GM18909 (cell line): ENCODE results near the gene CHCHD6.
"Not testable (repeated sequence)": the region's sequence is repeated elsewhere in the genome, so short reads cannot be mapped to it uniquely, and the experiment has no call there.

Experiments used
- ATAC-seq: cut with Tn5 transposase; IDR thresholded peaks from one replicate; pipeline ENCODE4 v1.9.1; 2021; ENCODE audit warnings: mild to moderate bottlenecking; ENCODE audit not compliant: unreplicated experiment, poor library complexity

CHCHD6 gene

GRCh38 chr3:126758026-126758425 lies 54.0 kb downstream of the CHCHD6 start:
- ATAC-seq, result no peak

GRCh38 chr3:126758882-126759281 lies 54.8 kb downstream of the CHCHD6 start:
- no peak for ATAC-seq

GRCh38 chr3:126760541-126760940 lies 56.5 kb downstream of the CHCHD6 start:
- ATAC-seq, result no peak

DNA sequence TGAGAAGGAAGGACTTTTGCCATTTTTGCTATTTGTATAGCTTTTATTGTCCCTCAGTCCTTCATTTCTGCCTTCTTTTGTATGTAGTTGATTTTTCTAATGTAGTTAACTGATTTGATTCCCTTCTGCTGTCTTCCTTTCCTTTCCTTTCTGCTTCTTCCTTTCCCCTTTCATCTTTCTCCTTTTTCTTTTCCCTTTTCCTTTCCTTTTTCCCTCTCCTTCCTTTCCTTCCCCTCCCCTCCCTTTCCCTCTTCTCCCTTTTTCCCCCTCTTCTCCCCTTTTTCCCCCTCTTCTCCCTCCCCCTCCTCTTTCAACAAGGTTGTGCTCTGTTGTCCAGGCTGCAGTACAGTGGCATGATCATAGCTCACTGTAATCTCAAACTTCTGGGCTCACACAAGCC lies 59.0 kb downstream of the CHCHD6 start:
- no peak for ATAC-seq

- ATAC-seq, result no peak
Measured at GRCh38 chr3:126765187-126766069, 61.4 kb downstream of the CHCHD6 start.

DNA sequence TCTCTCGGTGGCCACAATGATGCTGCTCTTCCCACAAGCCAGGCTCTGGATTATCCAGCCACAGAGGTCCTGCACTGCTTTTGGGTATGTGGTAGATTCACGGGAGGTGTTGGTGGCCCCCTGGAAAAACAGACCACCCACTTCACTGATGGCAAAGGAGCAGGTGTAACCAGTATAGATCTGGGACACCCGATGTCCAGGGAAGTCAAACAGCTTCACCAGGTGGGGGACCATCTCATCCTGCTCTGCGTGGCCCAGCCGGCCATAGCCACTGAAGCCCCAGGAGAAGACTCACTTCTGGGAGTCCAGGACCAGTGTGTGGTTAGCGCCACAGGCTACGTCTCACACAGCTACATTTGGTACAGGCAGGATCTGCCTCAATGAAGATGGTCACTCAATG lies 62.6 kb downstream of the CHCHD6 start:
- no peak for ATAC-seq

DNA sequence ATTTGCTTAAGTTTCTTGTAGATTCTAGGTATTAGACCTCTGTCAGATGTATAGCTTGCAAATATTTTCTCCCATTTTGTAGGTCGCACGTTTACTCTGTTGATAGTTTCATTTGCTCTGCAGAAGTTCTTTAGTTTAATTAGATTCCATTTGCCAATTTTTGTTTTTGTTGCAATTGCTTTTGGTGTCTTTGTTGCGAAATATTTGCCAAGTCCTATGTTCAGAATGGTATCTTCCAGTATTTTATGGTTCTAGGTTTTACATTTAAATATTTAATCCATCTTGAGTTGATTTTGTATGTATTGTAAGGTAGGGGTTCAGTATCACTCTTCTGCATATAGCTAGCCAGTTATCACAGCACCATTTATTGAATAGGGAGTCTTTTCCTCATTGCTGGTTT lies 64.9 kb downstream of the CHCHD6 start:
- ATAC-seq, result no peak

DNA sequence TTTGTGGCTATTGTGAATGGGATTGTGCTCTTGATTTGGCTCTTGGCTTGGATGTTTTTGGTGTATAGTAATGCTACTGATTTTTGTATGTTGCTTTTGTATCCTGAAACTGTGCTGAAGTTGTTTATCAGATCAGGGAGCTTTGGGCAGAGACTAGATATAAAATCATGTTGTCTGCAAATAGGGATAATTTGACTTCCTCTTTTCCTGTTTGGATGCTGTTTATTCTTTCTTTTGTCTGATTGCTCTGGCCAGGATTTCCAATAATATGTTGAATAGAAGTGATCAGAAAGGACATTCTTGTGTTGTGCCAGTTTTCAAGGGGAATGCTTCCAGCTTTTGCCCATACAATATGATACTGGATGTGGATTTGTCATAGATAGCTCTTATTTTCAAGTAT lies 66.1 kb downstream of the CHCHD6 start:
- ATAC-seq, result no peak

DNA sequence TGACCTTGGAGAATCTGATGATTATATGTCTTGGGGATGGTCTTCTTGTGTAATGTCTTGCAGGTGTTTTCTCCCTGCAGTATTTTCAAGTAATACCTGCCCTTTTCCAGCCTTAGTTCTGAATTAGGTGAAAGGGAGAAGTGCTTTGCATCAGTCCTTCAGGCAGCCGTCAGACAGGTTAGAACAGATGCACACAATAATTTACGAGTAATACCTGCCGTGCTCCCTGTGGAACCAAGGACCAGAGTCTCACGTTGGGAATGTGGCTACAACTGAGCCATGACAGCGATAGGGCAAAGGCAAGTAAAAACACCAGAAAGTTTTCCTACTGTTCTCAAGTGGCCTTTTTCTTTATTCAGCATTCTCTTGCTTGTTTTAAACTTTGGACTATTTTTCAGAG lies 69.1 kb downstream of the CHCHD6 start:
- ATAC-seq, result no peak

DNA sequence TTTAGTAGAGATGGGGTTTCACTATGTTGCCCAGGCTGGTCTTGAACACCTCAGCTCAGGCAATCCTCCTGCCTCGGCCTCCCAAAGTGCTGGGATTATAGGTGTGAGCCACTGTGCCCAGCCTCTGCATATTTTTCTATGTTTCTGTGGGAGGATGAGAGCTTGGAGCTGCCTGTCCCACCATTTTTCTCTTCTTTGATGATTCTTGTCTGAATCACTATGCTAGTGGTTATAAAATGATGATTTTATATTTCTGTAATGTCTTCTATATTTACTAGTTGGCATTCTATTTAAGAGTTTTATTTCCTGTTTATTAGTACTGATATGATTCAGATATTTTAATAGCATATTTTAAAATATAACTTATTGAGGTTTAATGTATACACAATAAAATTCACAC lies 69.7 kb downstream of the CHCHD6 start:
- ATAC-seq, result no peak

DNA sequence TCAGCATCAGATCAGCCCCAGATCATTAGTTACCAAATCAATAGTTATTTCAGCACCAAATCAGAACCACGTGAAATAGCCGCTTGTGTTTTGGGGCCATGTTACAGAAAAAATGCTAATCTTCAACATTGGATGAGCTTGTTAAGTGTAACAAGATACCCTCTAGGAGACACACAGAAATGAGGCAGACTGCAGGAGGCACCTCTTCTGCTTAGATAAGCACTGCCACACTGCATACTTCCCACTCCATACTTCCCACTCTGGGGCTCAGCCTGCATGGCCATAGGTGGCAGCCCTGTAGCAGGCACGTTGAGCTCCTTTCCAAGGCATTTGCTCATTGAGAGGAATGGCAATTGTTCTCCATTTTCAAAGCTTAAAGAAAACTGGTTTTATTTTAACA lies 73.3 kb downstream of the CHCHD6 start:
- ATAC-seq, result no peak

DNA sequence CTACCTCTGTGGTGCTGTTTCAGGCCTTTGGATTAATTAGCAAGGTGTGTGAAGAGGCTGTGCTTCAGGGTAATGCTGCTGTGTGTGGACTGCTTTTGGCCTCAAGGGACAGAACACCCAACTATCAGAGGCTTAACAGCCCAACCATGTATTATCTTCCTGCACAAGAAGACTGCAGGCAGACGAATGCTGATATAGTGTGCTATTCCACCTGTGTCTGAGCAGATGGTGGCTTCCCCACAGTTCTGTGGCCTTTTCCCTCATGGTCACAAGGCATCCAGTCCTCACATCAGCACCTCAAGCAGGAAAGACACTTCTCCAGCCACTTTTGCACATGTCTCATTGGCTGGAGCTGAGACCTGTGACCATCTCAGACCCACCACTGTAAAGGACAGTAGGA lies 76.6 kb downstream of the CHCHD6 start:
- ATAC-seq, result no peak

GRCh38 chr3:126781406-126781805 lies 77.4 kb downstream of the CHCHD6 start:
- ATAC-seq, result no peak

- ATAC-seq, result no peak
Measured at GRCh38 chr3:126781889-126782491, 78.0 kb downstream of the CHCHD6 start.

GRCh38 chr3:126782536-126782935 lies 78.5 kb downstream of the CHCHD6 start:
- ATAC-seq, result no peak

DNA sequence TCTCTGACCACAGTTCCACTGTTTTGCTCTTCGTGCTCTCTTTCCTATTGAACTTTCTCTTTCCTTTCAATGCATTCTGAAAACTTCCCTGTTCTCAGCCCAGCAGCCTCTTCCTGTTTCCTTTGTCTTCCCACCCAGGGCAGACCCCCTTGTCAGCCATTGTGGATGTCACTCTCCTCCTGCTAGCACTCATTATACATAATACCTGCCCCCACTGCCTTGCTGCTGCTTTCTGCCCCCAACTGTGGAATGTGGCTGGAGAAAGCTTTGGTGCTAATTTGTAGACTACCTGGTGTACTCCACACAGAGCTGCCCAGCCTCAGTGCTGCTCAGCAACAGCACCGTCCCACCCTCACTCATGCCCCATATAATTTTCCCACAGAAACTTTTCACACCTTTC lies 80.2 kb downstream of the CHCHD6 start:
- no peak for ATAC-seq

GRCh38 chr3:126791320-126791719 lies 87.3 kb downstream of the CHCHD6 start:
- ATAC-seq, result not testable (repeated sequence)

- ATAC-seq, result no peak
Measured at GRCh38 chr3:126792998-126793397, 89.0 kb downstream of the CHCHD6 start.

GRCh38 chr3:126797563-126797962 lies 93.5 kb downstream of the CHCHD6 start:
- ATAC-seq, result no peak

GRCh38 chr3:126798521-126798920 lies 94.5 kb downstream of the CHCHD6 start:
- ATAC-seq, result no peak

DNA sequence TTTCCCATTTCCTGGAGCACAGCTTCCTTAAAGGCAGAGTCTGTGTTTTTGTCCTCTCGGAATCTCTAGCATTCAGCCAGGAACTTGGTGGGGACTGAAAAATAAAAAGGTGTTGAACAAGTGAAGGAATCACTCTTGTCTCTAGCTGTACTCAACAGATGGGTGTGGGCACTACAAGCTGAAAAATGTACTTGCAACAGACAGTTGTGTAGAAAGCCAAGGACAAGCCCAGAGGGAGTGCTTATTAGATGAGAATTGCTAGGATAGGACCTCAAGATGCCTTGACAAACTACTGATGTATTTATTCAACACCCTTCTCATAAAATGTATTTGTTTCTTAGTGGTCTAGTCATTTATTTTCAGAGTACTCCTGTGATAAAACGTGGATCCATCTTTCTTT lies 95.1 kb downstream of the CHCHD6 start:
- ATAC-seq, result no peak

DNA sequence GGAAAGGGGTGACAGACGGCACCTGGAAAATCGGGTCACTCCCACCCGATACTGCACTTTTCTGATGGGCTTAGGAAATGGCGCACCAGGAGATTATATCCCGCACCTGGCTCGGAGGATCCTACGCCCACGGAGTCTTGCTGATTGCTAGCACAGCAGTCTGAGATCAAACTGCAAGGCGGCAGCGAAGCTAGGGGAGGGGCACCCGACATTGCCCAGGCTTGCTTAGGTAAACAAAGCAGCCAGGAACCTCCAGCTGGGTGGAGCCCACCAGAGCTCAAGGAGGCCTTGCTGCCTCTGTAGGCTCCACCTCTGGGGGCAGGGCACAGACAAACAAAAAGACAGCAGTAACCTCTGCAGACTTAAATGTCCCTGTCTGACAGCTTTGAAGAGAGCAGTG lies 97.3 kb downstream of the CHCHD6 start:
- not testable (repeated sequence) for ATAC-seq
